GM23338 (cell line): Measurements from ENCODE around the gene ITSN2. TPM values are rescaled to one million over a fixed set of nuclear protein-coding genes. Genes with fewer than 3 reads are reported as not detected.

Source experiments
- ATAC-seq: fragments of 200-7000 bp; cut with Tn5 transposase; 3 replicates; pipeline ENCODE4 v1.9.1; 2020
- DNase-seq: peaks from one replicate; pipeline ENCODE4 v3.0.0-alpha.2; 2015; ENCODE audit warnings: low spot score
- H2AFZ ChIP-seq: fragments of 200-600 bp; sonication (generic); 2 replicates; pipeline ENCODE4 v1.8.0; 2016; ENCODE audit warnings: antibody characterized with exemption, mild to moderate bottlenecking, moderate library complexity
- H3F3A ChIP-seq: fragments of 200-600 bp; sonication (generic); replicated peaks from 2 replicates; pipeline ENCODE4 v1.8.0; 2017; ENCODE audit warnings: antibody characterized with exemption, mixed run types, low read depth
- H3K27ac ChIP-seq: fragments of 200-600 bp; sonication (generic); 2 replicates; pipeline ENCODE4 v1.6.1; 2016; ENCODE audit warnings: low read depth
- H3K27me3 ChIP-seq: fragments of 200-600 bp; sonication (generic); 2 replicates; pipeline ENCODE4 v1.8.0; 2016; ENCODE audit warnings: mild to moderate bottlenecking, mixed run types, moderate library complexity; ENCODE audit not compliant: insufficient read depth
- H3K36me3 ChIP-seq: fragments of 200-600 bp; sonication (generic); 2 replicates; pipeline ENCODE4 v1.8.0; 2016; ENCODE audit warnings: mild to moderate bottlenecking; ENCODE audit not compliant: insufficient read depth
- H3K4me1 ChIP-seq: fragments of 200-600 bp; sonication (generic); 2 replicates; pipeline ENCODE4 v1.8.0; 2016; ENCODE audit warnings: mild to moderate bottlenecking, moderate library complexity; ENCODE audit not compliant: insufficient read depth
- H3K4me2 ChIP-seq: fragments of 200-600 bp; sonication (generic); 2 replicates; pipeline ENCODE4 v1.7.1; 2017; ENCODE audit warnings: mixed run types
- H3K4me3 ChIP-seq: fragments of 200-600 bp; sonication (generic); 2 replicates; pipeline ENCODE4 v1.6.1; 2016; ENCODE audit warnings: mixed run types
- H3K79me2 ChIP-seq: fragments of 200-600 bp; sonication (generic); replicated peaks from 2 replicates; pipeline ENCODE4 v1.8.0; 2017; ENCODE audit warnings: mild to moderate bottlenecking; ENCODE audit not compliant: insufficient read depth
- H3K9me2 ChIP-seq: fragments of 200-600 bp; sonication (generic); 2 replicates; pipeline ENCODE4 v1.8.0; 2017; ENCODE audit not compliant: insufficient read depth
- H4K20me1 ChIP-seq: fragments of 200-600 bp; sonication (generic); replicated peaks from 2 replicates; pipeline ENCODE4 v1.8.0; 2017; ENCODE audit warnings: mild to moderate bottlenecking; ENCODE audit not compliant: insufficient read depth
- H3K27ac Mint-ChIP-seq: 2 replicates; pipeline ENCODE4 v1.8.0; 2020; ENCODE audit warnings: inconsistent platforms, mild to moderate bottlenecking, moderate library complexity, mixed read lengths
- H3K27me3 Mint-ChIP-seq: 3 replicates; pipeline ENCODE4 v1.8.0; 2022; ENCODE audit warnings: low read depth, mild to moderate bottlenecking, moderate library complexity, mixed read lengths, inconsistent platforms; ENCODE audit not compliant: insufficient read depth, poor library complexity
- H3K36me3 Mint-ChIP-seq: 3 replicates; pipeline ENCODE4 v1.8.0; 2021; ENCODE audit warnings: low read depth, mild to moderate bottlenecking, inconsistent platforms, moderate library complexity, mixed read lengths
- H3K4me1 Mint-ChIP-seq: 3 replicates; pipeline ENCODE4 v1.8.0; 2020; ENCODE audit warnings: mild to moderate bottlenecking, inconsistent platforms, mixed read lengths
- H3K4me3 Mint-ChIP-seq: 3 replicates; pipeline ENCODE4 v1.8.0; 2021; ENCODE audit warnings: moderate library complexity, mild to moderate bottlenecking, inconsistent platforms, mixed read lengths
- H3K9me3 Mint-ChIP-seq: 3 replicates; pipeline ENCODE4 v1.8.0; 2020; ENCODE audit warnings: moderate library complexity, mild to moderate bottlenecking, inconsistent platforms, mixed read lengths
- CREB1 ChIP-seq: fragments of 250-450 bp; sonication (Bioruptor Pico); IDR thresholded peaks from 2 replicates; pipeline ENCODE4 v1.5.0; 2020; ENCODE audit warnings: low read depth, mild to moderate bottlenecking, moderate library complexity
- CTCF ChIP-seq, 2 experiments: fragments of 200-600 bp in 1 of 2; sonication (generic) in 1 of 2; conservative IDR thresholded peaks; 2 replicates each; pipeline versions ENCODE4 v1.5.1 to v1.6.1; 2016 to 2017; ENCODE audit warnings: antibody characterized with exemption in 2 of 2, low read depth in 2 of 2, mild to moderate bottlenecking in 2 of 2, moderate library complexity in 1 of 2
- ETS1 ChIP-seq: IDR thresholded peaks from 2 replicates; pipeline ENCODE4 v1.6.1; 2016; ENCODE audit warnings: antibody characterized with exemption
- EZH2 ChIP-seq: fragments of 200-600 bp; sonication (generic); IDR thresholded peaks from one replicate; pipeline ENCODE4 v1.8.0; 2017; ENCODE audit warnings: antibody characterized with exemption, mild to moderate bottlenecking, low read depth; ENCODE audit not compliant: unreplicated experiment
- EZH2phosphoT487 ChIP-seq: fragments of 200-600 bp; sonication (generic); IDR thresholded peaks from one replicate; pipeline ENCODE4 v1.8.1; 2018; ENCODE audit warnings: antibody characterized with exemption; ENCODE audit not compliant: unreplicated experiment
- JUNB ChIP-seq: IDR thresholded peaks from one replicate; pipeline ENCODE4 v1.6.1; 2016; ENCODE audit warnings: antibody characterized with exemption; ENCODE audit not compliant: unreplicated experiment
- NANOG ChIP-seq: IDR thresholded peaks from 2 replicates; pipeline ENCODE4 v1.6.1; 2016; ENCODE audit warnings: antibody characterized with exemption, borderline replicate concordance
- POLR2AphosphoS5 ChIP-seq: IDR thresholded peaks from 2 replicates; pipeline ENCODE4 v1.6.1; 2016; ENCODE audit warnings: antibody characterized with exemption, low read depth
- REST ChIP-seq: IDR thresholded peaks from one replicate; pipeline ENCODE4 v1.6.1; 2018; ENCODE audit warnings: antibody characterized with exemption; ENCODE audit not compliant: unreplicated experiment
- STAT1 ChIP-seq: IDR thresholded peaks from one replicate; pipeline ENCODE4 v1.6.1; 2016; ENCODE audit warnings: antibody characterized with exemption; ENCODE audit not compliant: unreplicated experiment
- ZNF114 ChIP-seq: fragments of 250-450 bp; sonication (Bioruptor Pico); IDR thresholded peaks from 2 replicates; pipeline ENCODE4 v1.5.0; 2020; ENCODE audit warnings: mild to moderate bottlenecking, moderate library complexity
- ZNF331 ChIP-seq: fragments of 250-450 bp; sonication (Bioruptor Pico); IDR thresholded peaks from 2 replicates; pipeline ENCODE4 v1.5.0; 2020; ENCODE audit warnings: low read depth, mild to moderate bottlenecking, moderate library complexity
- ZNF462 ChIP-seq: fragments of 250-450 bp; sonication (Bioruptor Pico); IDR thresholded peaks from 2 replicates; pipeline ENCODE4 v1.5.0; 2020; ENCODE audit warnings: mild to moderate bottlenecking, moderate library complexity
- polyA plus RNA-seq: library from polyadenylated mRNA; unstranded; fragments of >200 nt; fragmentation: Nextera tagmentation; extraction: Ambion mirVana; gene quantifications from 2 replicates; pipeline ENCODE4 v1.2.1, GENCODE V29; 2016
- total RNA-seq: library from RNA; depleted of rRNA; stranded (reverse); fragments of >200 nt; shearing (Covaris generic); gene quantifications from 2 replicates; pipeline ENCODE4 v1.2.3, GENCODE V29; 2014

Gene ITSN2
- total and polyA plus RNA-seq, 2 experiments from 2014 or later, result 17.1 to 17.8 TPM

GRCh38 chr2:24287171-24287570 is 73.2 kb downstream of the ITSN2 start:
- no peak for DNase-seq
- Histone ChIP-seq H3K9me2 (no peaks in the 10 kb centered on the region), H3K4me3 (no peak overlapping the region), H2AFZ (no peak overlapping the region), H3K4me2 (no peak overlapping the region), H3K36me3 (no peaks in the 10 kb centered on the region), H4K20me1 (no peaks in the 10 kb centered on the region), H3F3A (no peaks in the 10 kb centered on the region), H3K4me1 (no peaks in the 10 kb centered on the region), H3K79me2 (no peaks in the 10 kb centered on the region), H3K27ac (no peak overlapping the region), H3K27me3 (no peaks in the 10 kb centered on the region)
- Mint-ChIP-seq H3K36me3 (no peaks in the 10 kb centered on the region), H3K9me3 (no peaks in the 10 kb centered on the region), H3K27me3 (no peaks in the 10 kb centered on the region), H3K4me1 (no peaks in the 10 kb centered on the region), H3K27ac (no peak overlapping the region), H3K4me3 (no peak overlapping the region)
- no peak for ATAC-seq
- TF ChIP-seq ZNF331 (CRISPR knock-in tag) (no peak), REST (no peak), ZNF114 (no peak), STAT1 (no peak), POLR2AphosphoS5 (no peak), EZH2phosphoT487 (no peak), ETS1 (no peak), EZH2 (no peak), JUNB (no peak), ZNF462 (CRISPR knock-in tag) (no peak), CTCF (conservative IDR thresholded peaks at IDR 0.05; ENCODE audit: low read depth in 2 of 2) (no peak), CREB1 (CRISPR knock-in tag) (no peak), NANOG (no peak)
